B cell (primary cell): ENCODE results near the gene CDC42BPA. TPM values are rescaled to one million over a fixed set of nuclear protein-coding genes. Genes with fewer than 3 reads are reported as not detected.

Source experiments
- ATAC-seq: fragments of 200-7000 bp; cut with Tn5 transposase; one replicate; pipeline ENCODE4 v1.10.0; 2021; ENCODE audit warnings: low read depth, mild to moderate bottlenecking, moderate number of reproducible peaks, moderate library complexity
- CTCF ChIA-PET: fragments of 350-600 bp; sonication (Branson Sonifier 250); formaldehyde crosslinking; loops from one replicate; lab custom pipeline; 2021; ENCODE audit warnings: antibody characterized with exemption, inconsistent platforms; lab: Charles Lee
- POLR2A ChIA-PET: fragments of 350-600 bp; sonication (Branson Sonifier 250); formaldehyde crosslinking; loops from one replicate; lab custom pipeline; 2021; ENCODE audit warnings: antibody characterized with exemption; lab: Charles Lee
- DNase-seq: peaks from one replicate; pipeline ENCODE4 v3.0.0; 2013
- H2AFZ ChIP-seq: 2 replicates; pipeline ENCODE4 v1.6.1; 2012; ENCODE audit warnings: mild to moderate bottlenecking, low read depth, low read length; ENCODE audit not compliant: insufficient read depth, poor library complexity, severe bottlenecking
- H3K27ac ChIP-seq, 2 donors: 1 replicate in 1 of 2; 2 replicates in 1 of 2; pipeline ENCODE4 v1.5.1; 2012 to 2013; ENCODE audit warnings: low read length in 2 of 2, mild to moderate bottlenecking in 2 of 2, moderate library complexity in 1 of 2
- H3K27me3 ChIP-seq, 4 experiments: fragments of 200-600 bp in 1 of 4; sonication (generic) in 1 of 4; replicated peaks in 1 of 4; 1 replicate in 2 of 4; 2 replicates in 2 of 4; pipeline versions ENCODE4 v1.6.1 to v1.7.0; 2013 to 2016; ENCODE audit warnings: low read length in 3 of 4, mild to moderate bottlenecking in 2 of 4, mixed read lengths in 1 of 4, moderate library complexity in 1 of 4; ENCODE audit not compliant: insufficient read depth in 4 of 4, control insufficient read depth in 3 of 4; ENCODE audit errors: control extremely low read depth in 1 of 4
- H3K36me3 ChIP-seq, 2 experiments: replicated peaks in 1 of 2; 1 replicate in 1 of 2; 2 replicates in 1 of 2; pipeline versions ENCODE4 v1.6.1 to v1.7.1; 2013; ENCODE audit warnings: low read length in 1 of 2; ENCODE audit not compliant: insufficient read depth in 2 of 2, control insufficient read depth in 1 of 2; ENCODE audit errors: control extremely low read depth in 1 of 2, extremely low read depth in 1 of 2
- H3K4me1 ChIP-seq, 2 donors: fragments of 200-600 bp in 1 of 2; sonication (generic) in 1 of 2; 1 replicate in 1 of 2; 2 replicates in 1 of 2; pipeline versions ENCODE4 v1.5.1 to v1.6.1; 2013 to 2017; ENCODE audit warnings: low read length in 2 of 2; ENCODE audit not compliant: control insufficient read depth in 2 of 2, insufficient read depth in 2 of 2
- H3K4me2 ChIP-seq: replicated peaks from 2 replicates; pipeline ENCODE3; 2012; ENCODE audit warnings: mild to moderate bottlenecking, low read depth, low read length; ENCODE audit not compliant: poor library complexity, severe bottlenecking
- H3K4me3 ChIP-seq, 5 experiments: fragments of 200-600 bp in 1 of 5; sonication (generic) in 1 of 5; 1 replicate in 3 of 5; 2 replicates in 2 of 5; pipeline versions ENCODE4 v1.5.1 to v1.7.0; 2011 to 2016; ENCODE audit warnings: low read length in 4 of 5, mild to moderate bottlenecking in 4 of 5, low read depth in 2 of 5, control low read depth in 1 of 5, moderate library complexity in 1 of 5; ENCODE audit not compliant: insufficient read depth in 1 of 5; ENCODE audit errors: control extremely low read depth in 1 of 5, extremely low read depth in 1 of 5
- H3K79me2 ChIP-seq: fragments of 200-600 bp; sonication (generic); one replicate; pipeline ENCODE4 v1.6.0; 2016; ENCODE audit warnings: low read length; ENCODE audit not compliant: control insufficient read depth, insufficient read depth
- H3K9ac ChIP-seq: fragments of 200-600 bp; sonication (generic); 2 replicates; pipeline ENCODE4 v1.6.1; 2017; ENCODE audit warnings: mild to moderate bottlenecking, low read length, moderate library complexity
- H3K9me3 ChIP-seq, 3 donors: one replicate each; pipeline versions ENCODE4 v1.6.1 to v1.7.1; 2013; ENCODE audit warnings: low read length in 2 of 3; ENCODE audit not compliant: control insufficient read depth in 2 of 3, insufficient read depth in 1 of 3; ENCODE audit errors: control extremely low read depth in 1 of 3
- H4K20me1 ChIP-seq: 2 replicates; pipeline ENCODE4 v1.6.0; 2012; ENCODE audit warnings: mild to moderate bottlenecking, low read length; ENCODE audit not compliant: insufficient read depth, control insufficient read depth, poor library complexity, severe bottlenecking
- H3K27ac Mint-ChIP-seq: one replicate; pipeline ENCODE4 v1.8.0; 2021; ENCODE audit warnings: mixed read lengths
- H3K27me3 Mint-ChIP-seq: one replicate; pipeline ENCODE4 v1.8.0; 2021; ENCODE audit warnings: mixed read lengths
- H3K4me1 Mint-ChIP-seq: one replicate; pipeline ENCODE4 v1.8.0; 2021; ENCODE audit warnings: mixed read lengths
- H3K4me3 Mint-ChIP-seq: one replicate; pipeline ENCODE4 v1.8.0; 2021; ENCODE audit warnings: mixed read lengths
- H3K9me3 Mint-ChIP-seq: one replicate; pipeline ENCODE4 v1.8.0; 2022; ENCODE audit warnings: mixed read lengths; ENCODE audit not compliant: insufficient read depth
- CTCF ChIP-seq: fragments of 200-600 bp; IDR thresholded peaks from one replicate; pipeline ENCODE4 v1.8.0; 2022; ENCODE audit warnings: antibody characterized with exemption, mild to moderate bottlenecking
- EZH2 ChIP-seq: IDR thresholded peaks from 2 replicates; pipeline ENCODE4 v1.6.1; 2012; ENCODE audit warnings: borderline replicate concordance, low read depth, mild to moderate bottlenecking, moderate library complexity, low read length; ENCODE audit not compliant: insufficient read depth, poor library complexity, severe bottlenecking
- WGBS: methylation state at CpG from one replicate; pipeline ENCODE4 v1.1.5; 2013; ENCODE audit warnings: missing lambda C conversion rate; ENCODE audit not compliant: insufficient coverage; 5-methylcytosine and 5-hydroxymethylcytosine counted together
- intact Hi-C: fragments of 100-400 bp; cut with micrococcal nuclease; formaldehyde crosslinking; loops from one replicate; pipeline ENCODE4 v1.10.0; 2022
- polyA plus RNA-seq: library from polyadenylated mRNA; depleted of rRNA; stranded (reverse); fragments of >200 nt; gene quantifications from 2 replicates; pipeline ENCODE4 v1.2.3, GENCODE V29; 2012
- total RNA-seq, 2 donors: library from RNA; stranded (reverse); fragments of 120-200 nt in 1 of 2; gene quantifications; 1 replicate in 1 of 2; 2 replicates in 1 of 2; pipeline versions ENCODE4 v1.2.3 to v1.2.4, GENCODE V29; 2013 to 2022

CDC42BPA gene
- total and polyA plus RNA-seq, 2 donors (not counting 1 experiment from before 2014, with no cell fraction given) = 0.04 to 0.69 TPM

DNA sequence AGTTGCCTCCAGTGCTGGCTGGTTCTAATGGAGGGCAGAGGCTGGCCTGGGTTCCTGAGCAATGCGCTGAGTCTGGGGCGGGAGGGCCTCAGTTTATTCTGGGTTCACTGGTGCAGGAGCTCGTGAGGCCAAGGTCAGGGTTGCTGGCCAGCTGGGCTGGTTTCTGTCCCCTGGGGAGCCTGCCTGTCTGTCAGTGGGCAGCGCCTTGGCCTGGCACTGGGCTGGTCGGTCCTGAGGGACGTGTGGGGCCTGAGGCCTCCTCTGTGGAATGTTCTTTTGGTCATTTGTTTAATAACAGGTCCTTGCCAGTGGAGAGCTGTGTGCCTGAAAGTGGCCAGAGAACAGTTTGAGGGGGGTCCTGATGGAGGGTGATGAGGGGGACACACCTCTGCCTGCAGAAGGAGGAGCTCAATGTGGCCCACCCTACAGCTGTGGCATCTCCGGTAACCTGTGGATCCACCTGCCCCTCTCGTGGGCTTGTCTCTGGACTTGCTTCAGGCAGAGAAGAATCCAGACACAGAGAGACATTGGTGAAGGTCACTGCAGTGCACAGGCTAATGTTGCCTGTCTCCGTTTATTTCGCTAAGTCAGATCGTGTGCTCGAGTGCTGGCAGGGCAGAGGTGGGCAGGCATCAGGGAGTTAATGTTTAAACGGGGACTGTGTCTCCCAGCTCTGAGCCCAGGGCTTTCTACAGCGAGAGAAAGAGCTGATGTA lies 343.6 kb downstream of the CDC42BPA start:
- no peaks in the 10 kb centered on the region for H3K9me3 Mint-ChIP-seq
- peaks cover 7% of the 10 kb centered on the region for H3K79me2 ChIP-seq
- H3K27ac ChIP-seq = no peak overlapping the region
- H3K27ac Mint-ChIP-seq = no peak overlapping the region
- no peak for TF ChIP-seq CTCF
- no peak for TF ChIP-seq EZH2
- no peaks in the 10 kb centered on the region for H3K27me3 ChIP-seq
- no peak overlapping the region for H3K4me2 ChIP-seq
- intact Hi-C loops = no loop called here
- POLR2A ChIA-PET = no interaction called here
- H3K4me3 ChIP-seq = no peak overlapping the region
- CTCF ChIA-PET = no interaction called here
- H3K9me3 ChIP-seq = peaks cover 0 to 6% (median 4%) of the 10 kb centered on the region in 3 donors
- DNase-seq (no peak), ATAC-seq (no peak)
- H4K20me1 ChIP-seq = peaks cover 38% of the 10 kb centered on the region
- H2AFZ ChIP-seq = no peak overlapping the region
- H3K27me3 Mint-ChIP-seq = no peaks in the 10 kb centered on the region
- H3K4me1 ChIP-seq = peaks cover 0 to 4% of the 10 kb centered on the region in 2 donors
- no peak overlapping the region for H3K4me3 Mint-ChIP-seq
- H3K36me3 ChIP-seq = peaks cover 0 to 46% of the 10 kb centered on the region in 2 experiments
- H3K9ac ChIP-seq = no peak overlapping the region
- H3K4me1 Mint-ChIP-seq = peaks cover 5% of the 10 kb centered on the region
- 96% methylated on average over 14 of the region's 14 CpGs for WGBS

DNA sequence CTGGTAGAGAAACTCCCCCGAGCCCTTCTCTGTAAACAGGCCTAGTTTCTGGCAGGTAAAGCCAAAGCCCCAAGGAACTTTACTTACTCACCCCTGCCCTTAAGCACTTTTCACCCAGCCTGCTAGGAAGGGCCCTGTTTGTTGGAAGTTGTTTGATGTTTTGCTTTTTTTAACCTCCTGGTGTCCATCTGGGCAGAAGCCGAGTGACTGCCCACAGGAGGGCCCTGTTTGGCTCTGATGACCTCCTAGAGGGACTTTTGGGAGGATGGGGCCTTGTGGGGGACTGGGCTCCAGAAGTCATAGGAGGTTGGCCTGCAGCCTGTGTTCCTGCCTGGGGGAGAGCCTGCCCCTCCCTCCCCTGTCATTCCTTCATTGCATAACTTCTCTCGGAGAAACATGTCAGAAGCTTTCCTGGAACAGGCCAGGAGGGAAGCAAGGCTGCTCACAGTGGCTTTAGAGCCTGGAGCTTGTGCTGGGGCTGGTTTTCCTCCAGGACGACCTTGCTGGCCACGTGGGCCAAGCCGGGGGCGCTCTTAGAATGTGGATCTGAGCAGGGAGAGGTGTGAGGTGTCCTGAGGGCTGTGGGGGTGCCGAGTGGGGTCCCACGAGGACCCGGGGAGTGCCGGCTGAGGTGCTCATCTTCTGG lies 344.3 kb downstream of the CDC42BPA start:
- no peaks in the 10 kb centered on the region for H3K27me3 ChIP-seq
- no peak overlapping the region for H3K27ac Mint-ChIP-seq
- no peaks in the 10 kb centered on the region for H3K9me3 Mint-ChIP-seq
- intact Hi-C loops = no loop called here
- peaks cover 7% of the 10 kb centered on the region for H3K79me2 ChIP-seq
- no peak overlapping the region for H3K9ac ChIP-seq
- no peak overlapping the region for H3K4me2 ChIP-seq
- H3K4me1 ChIP-seq = peaks cover 0 to 4% of the 10 kb centered on the region in 2 donors
- POLR2A ChIA-PET = no interaction called here
- H2AFZ ChIP-seq = no peak overlapping the region
- CTCF ChIA-PET = no interaction called here
- TF ChIP-seq EZH2 = no peak
- TF ChIP-seq CTCF = no peak
- H3K27ac ChIP-seq = no peak overlapping the region
- no peak overlapping the region for H3K4me3 Mint-ChIP-seq
- peaks cover 0 to 6% (median 4%) of the 10 kb centered on the region in 3 donors for H3K9me3 ChIP-seq
- no peaks in the 10 kb centered on the region for H3K27me3 Mint-ChIP-seq
- peaks cover 5% of the 10 kb centered on the region for H3K4me1 Mint-ChIP-seq
- peaks cover 34% of the 10 kb centered on the region for H4K20me1 ChIP-seq
- ATAC-seq (no peak), DNase-seq (no peak)
- peaks cover 0 to 46% of the 10 kb centered on the region in 2 experiments for H3K36me3 ChIP-seq
- no peak overlapping the region for H3K4me3 ChIP-seq
- WGBS = 79% methylated on average over 7 of the region's 11 CpGs
